GM10266 (cell line): ENCODE data around the gene TTC34.

Experiments
- DNase-seq: peaks from one replicate; pipeline ENCODE4 v3.0.0; 2012; ENCODE audit errors: extremely low spot score
- TF ChIP-seq, protein P1 (sequence below): IDR thresholded peaks from 2 replicates; pipeline ENCODE4 v1.5.1; 2012; ENCODE audit warnings: mild to moderate bottlenecking, low read depth; ENCODE audit not compliant: control insufficient read depth, insufficient read depth; ENCODE audit errors: missing control alignments

The TTC34 gene

DNA sequence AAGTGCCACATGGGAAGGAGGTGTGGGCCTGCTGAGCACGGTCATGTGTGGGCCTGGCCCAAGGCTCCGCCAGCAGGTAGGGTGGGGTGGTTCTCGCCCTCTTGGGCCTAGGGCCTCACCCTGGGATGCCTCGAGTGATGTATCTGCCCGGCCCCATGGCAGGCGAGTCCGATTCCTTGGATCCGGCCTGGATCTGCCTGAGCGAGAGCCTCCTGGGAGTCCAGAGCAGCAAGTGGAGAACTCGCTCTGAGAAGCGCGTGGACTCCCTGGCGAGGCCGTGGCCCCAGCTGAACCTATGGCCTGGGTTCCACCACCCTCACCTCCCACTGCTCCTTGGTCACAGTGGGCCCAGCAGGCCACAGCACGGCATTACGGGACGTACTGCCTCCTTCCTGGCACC lies 8.2 kb upstream of the TTC34 start:
- no peak for DNase-seq
- TF ChIP-seq, protein P1, sequence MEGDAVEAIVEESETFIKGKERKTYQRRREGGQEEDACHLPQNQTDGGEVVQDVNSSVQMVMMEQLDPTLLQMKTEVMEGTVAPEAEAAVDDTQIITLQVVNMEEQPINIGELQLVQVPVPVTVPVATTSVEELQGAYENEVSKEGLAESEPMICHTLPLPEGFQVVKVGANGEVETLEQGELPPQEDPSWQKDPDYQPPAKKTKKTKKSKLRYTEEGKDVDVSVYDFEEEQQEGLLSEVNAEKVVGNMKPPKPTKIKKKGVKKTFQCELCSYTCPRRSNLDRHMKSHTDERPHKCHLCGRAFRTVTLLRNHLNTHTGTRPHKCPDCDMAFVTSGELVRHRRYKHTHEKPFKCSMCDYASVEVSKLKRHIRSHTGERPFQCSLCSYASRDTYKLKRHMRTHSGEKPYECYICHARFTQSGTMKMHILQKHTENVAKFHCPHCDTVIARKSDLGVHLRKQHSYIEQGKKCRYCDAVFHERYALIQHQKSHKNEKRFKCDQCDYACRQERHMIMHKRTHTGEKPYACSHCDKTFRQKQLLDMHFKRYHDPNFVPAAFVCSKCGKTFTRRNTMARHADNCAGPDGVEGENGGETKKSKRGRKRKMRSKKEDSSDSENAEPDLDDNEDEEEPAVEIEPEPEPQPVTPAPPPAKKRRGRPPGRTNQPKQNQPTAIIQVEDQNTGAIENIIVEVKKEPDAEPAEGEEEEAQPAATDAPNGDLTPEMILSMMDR = no peak

GRCh38 chr1:2808831-2809605 lies 7.5 kb upstream of the TTC34 start:
- no peak for DNase-seq
- TF ChIP-seq, protein P1 = no peak

- DNase-seq = no peak
- TF ChIP-seq, protein P1 = no peak
Measured at GRCh38 chr1:2808386-2808705, 6.9 kb upstream of the TTC34 start.

DNA sequence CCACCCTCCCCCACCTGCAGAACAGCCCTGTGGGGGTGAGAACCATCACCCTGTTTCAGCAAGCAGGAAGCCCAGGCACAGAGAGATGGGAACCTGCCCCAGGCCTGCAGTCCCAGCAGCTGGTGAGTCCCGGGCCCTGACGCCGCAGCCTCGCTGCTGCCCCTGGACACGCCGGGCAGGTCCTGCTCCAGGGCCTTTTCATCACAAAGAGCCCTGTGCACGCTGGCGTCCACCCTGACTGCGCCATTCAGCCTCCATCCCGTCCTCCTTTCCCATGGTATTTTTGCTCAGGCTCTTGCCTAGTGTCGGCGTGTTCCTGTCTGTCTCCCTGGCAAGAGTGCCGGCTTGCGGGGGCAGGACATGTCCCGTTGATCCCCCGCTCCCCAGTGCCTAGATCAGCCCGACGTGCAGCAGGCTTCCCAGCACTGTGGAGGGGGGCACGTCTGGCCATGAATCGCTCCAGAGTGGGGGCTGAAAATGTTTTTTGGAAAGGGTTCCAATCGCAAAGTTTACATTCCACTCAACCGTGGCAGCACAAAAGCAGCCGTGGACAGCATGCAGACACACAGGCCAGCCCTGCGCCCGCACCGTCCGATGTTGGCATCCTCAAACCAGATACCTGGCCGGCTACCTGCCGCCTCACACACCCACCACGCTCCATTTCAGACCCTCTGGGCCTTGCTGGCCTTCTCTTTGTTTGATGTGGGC lies 6.3 kb upstream of the TTC34 start:
- no peak for DNase-seq
- TF ChIP-seq, protein P1 = no peak

- no peak for DNase-seq
- TF ChIP-seq, protein P1 = no peak
Measured at GRCh38 chr1:2807036-2807435, 5.5 kb upstream of the TTC34 start.

GRCh38 chr1:2806591-2806990 lies 5.1 kb upstream of the TTC34 start:
- TF ChIP-seq, protein P1 = no peak
- DNase-seq = no peak

DNA sequence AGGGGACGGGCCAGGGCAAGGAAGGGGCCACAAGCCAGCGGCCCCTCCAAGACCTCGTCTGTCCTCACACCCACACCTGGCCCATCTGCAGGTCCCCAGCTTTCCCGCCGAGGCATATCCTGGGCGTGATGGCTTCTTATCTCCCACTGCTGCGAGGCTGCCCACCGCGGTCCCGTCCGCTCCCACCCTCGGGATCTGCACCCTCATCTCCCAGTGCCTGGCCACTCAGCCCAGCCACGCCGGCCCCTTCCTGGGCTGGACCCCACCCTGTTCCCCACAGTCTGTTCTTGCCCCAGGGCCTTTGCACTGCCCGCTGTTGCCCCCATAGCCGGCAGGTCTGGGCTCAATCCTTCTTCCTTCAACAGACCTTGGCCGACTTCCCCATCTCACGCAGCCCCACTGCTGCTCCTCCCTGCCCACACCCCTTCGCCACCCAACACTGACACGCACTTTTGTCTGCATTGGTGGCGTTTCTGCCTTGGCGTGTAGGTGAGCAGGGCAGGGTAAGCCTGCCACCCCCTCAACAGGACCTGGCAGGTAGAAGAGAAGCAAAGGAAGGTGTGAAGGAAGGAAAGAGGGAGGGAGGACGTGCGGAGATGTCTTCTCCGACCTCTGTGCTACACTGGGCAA lies 4.4 kb upstream of the TTC34 start:
- no peak for DNase-seq
- TF ChIP-seq, protein P1 = no peak
